Ascending aorta (tissue), 2 donors: ENCODE results near the gene SKAP1. TPM values are rescaled to one million over a fixed set of nuclear protein-coding genes. Genes with fewer than 3 reads are reported as not detected.

Experiments used
- DNase-seq, 2 donors: peaks; one replicate each; pipeline ENCODE4 v3.0.0-alpha.2; 2019; ENCODE audit warnings: low spot score in 2 of 2
- H3K27ac ChIP-seq, 2 donors: fragments of 200-600 bp; sonication (generic); one replicate each; pipeline ENCODE4 v1.5.1; 2016 to 2017; ENCODE audit warnings: mild to moderate bottlenecking in 1 of 2
- H3K27me3 ChIP-seq: fragments of 200-600 bp; sonication (generic); one replicate; pipeline ENCODE4 v1.5.1; 2017
- H3K36me3 ChIP-seq, 2 donors: fragments of 200-600 bp; sonication (generic); one replicate each; pipeline ENCODE4 v1.5.1; 2016
- H3K4me1 ChIP-seq, 2 donors: fragments of 200-600 bp; sonication (generic); one replicate each; pipeline ENCODE4 v1.5.1; 2016 to 2017; ENCODE audit warnings: mild to moderate bottlenecking in 1 of 2
- H3K4me3 ChIP-seq, 2 donors: fragments of 200-600 bp; sonication (generic); one replicate each; pipeline ENCODE4 v1.5.1; 2016 to 2017; ENCODE audit warnings: mild to moderate bottlenecking in 1 of 2
- H3K9me3 ChIP-seq, 2 donors: fragments of 200-600 bp; sonication (generic); one replicate each; pipeline ENCODE4 v1.5.1; 2016
- CTCF ChIP-seq, 3 experiments: fragments of 200-600 bp in 2 of 3; fragments of 450-650 bp in 1 of 3; sonication (generic) in 2 of 3; IDR thresholded peaks; one replicate each; pipeline ENCODE4 v1.5.1; 2016 to 2019; ENCODE audit warnings: antibody characterized with exemption in 3 of 3, mild to moderate bottlenecking in 1 of 3, moderate library complexity in 1 of 3
- intact Hi-C: fragments of 100-400 bp; cut with DNase I; formaldehyde crosslinking; loops from one replicate; pipeline ENCODE4 v1.15.1; 2023
- total RNA-seq: library from RNA; depleted of rRNA; stranded (reverse); fragments of >200 nt; gene quantifications from one replicate; pipeline ENCODE4 v1.1.0, GENCODE V29; 2016

Gene SKAP1
- total RNA-seq, 1 donor from 2014 or later = not detected

GRCh38 chr17:48440669-48441068 lies 10.7 kb upstream of the SKAP1 start:
- Histone ChIP-seq H3K36me3 (no peaks in the 10 kb centered on the region), H3K9me3 (no peaks in the 10 kb centered on the region), H3K4me3 (no peak overlapping the region), H3K27ac (no peak overlapping the region), H3K4me1 (no peaks in the 10 kb centered on the region), H3K27me3 (no peaks in the 10 kb centered on the region)
- intact Hi-C loops = no loop called here
- no peak for TF ChIP-seq CTCF (IDR thresholded peaks at IDR 0.05)
- no peak for DNase-seq

GRCh38 chr17:48439875-48440505 lies 10.0 kb upstream of the SKAP1 start:
- Histone ChIP-seq H3K4me3 (no peak overlapping the region), H3K36me3 (no peaks in the 10 kb centered on the region), H3K9me3 (no peaks in the 10 kb centered on the region), H3K4me1 (no peaks in the 10 kb centered on the region), H3K27ac (no peak overlapping the region), H3K27me3 (no peaks in the 10 kb centered on the region)
- DNase-seq = no peak
- TF ChIP-seq CTCF (IDR thresholded peaks at IDR 0.05) = no peak
- intact Hi-C loops = no loop called here

- no peaks in the 10 kb centered on the region for H3K36me3 ChIP-seq
- intact Hi-C loops = no loop called here
- H3K4me1 ChIP-seq = no peaks in the 10 kb centered on the region
- H3K27me3 ChIP-seq = no peaks in the 10 kb centered on the region
- DNase-seq = no peak
- H3K27ac ChIP-seq = no peak overlapping the region
- no peak for TF ChIP-seq CTCF (IDR thresholded peaks at IDR 0.05)
- no peaks in the 10 kb centered on the region for H3K9me3 ChIP-seq
- no peak overlapping the region for H3K4me3 ChIP-seq
These were observed 9.3 kb upstream of the SKAP1 start for GRCh38 chr17:48439110-48439850.

- H3K27ac ChIP-seq = no peak overlapping the region
- H3K4me1 ChIP-seq = no peaks in the 10 kb centered on the region
- no peaks in the 10 kb centered on the region for H3K9me3 ChIP-seq
- H3K4me3 ChIP-seq = no peak overlapping the region
- intact Hi-C loops = no loop called here
- H3K36me3 ChIP-seq = no peaks in the 10 kb centered on the region
- no peaks in the 10 kb centered on the region for H3K27me3 ChIP-seq
- DNase-seq = no peak
- no peak for TF ChIP-seq CTCF (IDR thresholded peaks at IDR 0.05)
These were observed 8.6 kb upstream of the SKAP1 start for GRCh38 chr17:48438516-48439061.

- Histone ChIP-seq H3K27me3 (no peaks in the 10 kb centered on the region), H3K4me3 (no peak overlapping the region), H3K27ac (no peak overlapping the region), H3K4me1 (no peaks in the 10 kb centered on the region), H3K36me3 (no peaks in the 10 kb centered on the region), H3K9me3 (no peaks in the 10 kb centered on the region)
- intact Hi-C loops = no loop called here
- no peak for DNase-seq
- no peak for TF ChIP-seq CTCF (IDR thresholded peaks at IDR 0.05)
These were observed 3.9 kb upstream of the SKAP1 start for GRCh38 chr17:48433896-48434295.
